COLO829 (cell line): Measurements from ENCODE around the gene KCTD20.

ENCODE experiments used
- DNase-seq: peaks from one replicate; pipeline ENCODE4 v3.0.0; 2012; ENCODE audit warnings: low spot score

Gene KCTD20

GRCh38 chr6:36539814-36540568, 97.2 kb downstream of the KCTD20 start:
- DNase-seq = no peak
